Trophoblast cell (in vitro differentiated cells and primary cell): ENCODE data around the gene PARVB.
A peak's percentile ranks its signal among the peaks of the same experiment; 100 is the strongest.

Source experiments
- DNase-seq, 2 donors: peaks; one replicate each; pipeline ENCODE4 v3.0.0-alpha.2; 2016
- H2AFZ ChIP-seq: 2 replicates; pipeline ENCODE4 v1.6.1; 2013; ENCODE audit warnings: low read length, moderate library complexity, mild to moderate bottlenecking; ENCODE audit not compliant: insufficient read depth, poor library complexity
- H2AK5ac ChIP-seq: 2 replicates; pipeline ENCODE4 v1.6.1; 2013; ENCODE audit warnings: mild to moderate bottlenecking, low read length
- H2BK120ac ChIP-seq: 2 replicates; pipeline ENCODE4 v1.6.1; 2013; ENCODE audit warnings: low read length, mild to moderate bottlenecking, moderate library complexity; ENCODE audit not compliant: insufficient read depth, poor library complexity
- H2BK12ac ChIP-seq: 2 replicates; pipeline ENCODE4 v1.6.1; 2013; ENCODE audit warnings: mild to moderate bottlenecking, low read length, moderate library complexity
- H2BK5ac ChIP-seq: 2 replicates; pipeline ENCODE4 v1.6.1; 2013; ENCODE audit warnings: low read length, low read depth, moderate library complexity, mild to moderate bottlenecking; ENCODE audit not compliant: poor library complexity
- H3K14ac ChIP-seq: 2 replicates; pipeline ENCODE4 v1.6.1; 2013; ENCODE audit warnings: mild to moderate bottlenecking, low read length
- H3K18ac ChIP-seq: 2 replicates; pipeline ENCODE4 v1.6.1; 2013; ENCODE audit warnings: mild to moderate bottlenecking, low read length
- H3K23ac ChIP-seq: 2 replicates; pipeline ENCODE4 v1.6.1; 2013; ENCODE audit warnings: low read length
- H3K27ac ChIP-seq: 2 replicates; pipeline ENCODE4 v1.5.1; 2013; ENCODE audit warnings: low read depth, mild to moderate bottlenecking, inconsistent platforms, low read length, moderate library complexity
- H3K27me3 ChIP-seq: 2 replicates; pipeline ENCODE4 v1.6.1; 2013; ENCODE audit warnings: inconsistent platforms, mild to moderate bottlenecking, low read length, moderate library complexity; ENCODE audit not compliant: insufficient read depth
- H3K36me3 ChIP-seq, 2 experiments: 1 replicate in 1 of 2; 2 replicates in 1 of 2; pipeline ENCODE4 v1.6.1; 2013; ENCODE audit warnings: low read length in 2 of 2, mild to moderate bottlenecking in 2 of 2, moderate library complexity in 1 of 2; ENCODE audit not compliant: insufficient read depth in 2 of 2, control insufficient read depth in 1 of 2
- H3K4ac ChIP-seq: 2 replicates; pipeline ENCODE4 v1.6.1; 2013; ENCODE audit warnings: low read depth, mild to moderate bottlenecking, low read length, moderate library complexity
- H3K4me1 ChIP-seq, 2 experiments: 1 replicate in 1 of 2; 2 replicates in 1 of 2; pipeline ENCODE4 v1.6.1; 2013; ENCODE audit warnings: low read length in 2 of 2, mild to moderate bottlenecking in 2 of 2, moderate library complexity in 1 of 2; ENCODE audit not compliant: insufficient read depth in 2 of 2, control insufficient read depth in 1 of 2
- H3K4me2 ChIP-seq: 2 replicates; pipeline ENCODE4 v1.6.1; 2013; ENCODE audit warnings: inconsistent platforms, mild to moderate bottlenecking, low read length, moderate library complexity
- H3K4me3 ChIP-seq: 2 replicates; pipeline ENCODE4 v1.5.1; 2013; ENCODE audit warnings: mild to moderate bottlenecking, low read depth, low read length, inconsistent platforms
- H3K79me1 ChIP-seq: one replicate; pipeline ENCODE4 v1.6.1; 2013; ENCODE audit warnings: low read length
- H3K79me2 ChIP-seq: 2 replicates; pipeline ENCODE4 v1.6.1; 2013; ENCODE audit warnings: low read length, mild to moderate bottlenecking; ENCODE audit not compliant: control insufficient read depth, insufficient read depth, poor library complexity
- H3K9ac ChIP-seq: 2 replicates; pipeline ENCODE4 v1.6.1; 2013; ENCODE audit warnings: mild to moderate bottlenecking, low read length
- H3K9me3 ChIP-seq: 2 replicates; pipeline ENCODE4 v1.6.1; 2013; ENCODE audit warnings: low read depth, mild to moderate bottlenecking, control low read depth, inconsistent platforms, low read length; ENCODE audit not compliant: insufficient read depth
- H4K12ac ChIP-seq: 2 replicates; pipeline ENCODE4 v1.6.1; 2013; ENCODE audit warnings: low read depth, mild to moderate bottlenecking, low read length, moderate library complexity
- H4K8ac ChIP-seq: 2 replicates; pipeline ENCODE4 v1.6.1; 2013; ENCODE audit warnings: low read depth, mild to moderate bottlenecking, low read length, moderate library complexity
- H4K91ac ChIP-seq: one replicate; pipeline ENCODE4 v1.6.1; 2013; ENCODE audit warnings: low read depth, mild to moderate bottlenecking, low read length, moderate library complexity
- WGBS: extraction: QIAGEN DNeasy Blood & Tissue Kit; methylation state at CpG from one replicate; pipeline ENCODE4 v1.1.7; 2013; ENCODE audit warnings: missing lambda C conversion rate; ENCODE audit not compliant: insufficient read length, insufficient coverage; ENCODE audit errors: extremely low coverage; 5-methylcytosine and 5-hydroxymethylcytosine counted together

PARVB gene

DNA sequence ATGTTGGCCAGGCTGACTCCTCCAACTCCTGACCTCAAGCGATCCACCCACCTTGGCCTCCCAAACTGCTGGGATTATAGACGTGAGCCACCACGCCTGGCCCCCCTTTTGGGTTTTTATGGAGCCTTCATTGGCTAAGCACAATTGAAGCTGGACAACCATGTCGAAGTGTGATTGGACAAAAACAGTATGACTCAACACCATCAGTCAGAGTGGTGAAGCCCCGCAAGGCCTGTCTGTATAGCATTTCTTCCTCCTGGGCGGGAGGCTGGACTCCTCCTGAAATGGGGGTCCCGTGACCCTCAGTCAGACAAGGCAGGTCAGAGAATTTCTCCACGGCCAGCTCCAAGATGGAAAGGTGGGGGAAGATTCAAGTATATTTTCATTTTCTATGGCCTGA, 3.1 kb upstream of the PARVB start:
- Histone ChIP-seq H3K18ac (no peak overlapping the region), H3K9ac (no peak overlapping the region), H3K79me1 (no peaks in the 10 kb centered on the region), H3K4ac (no peak overlapping the region), H3K36me3 (no peaks in the 10 kb centered on the region), H2AK5ac (no peak overlapping the region), H2AFZ (no peak overlapping the region), H3K23ac (no peak overlapping the region), H3K79me2 (no peaks in the 10 kb centered on the region), H3K9me3 (peaks cover 2% of the 10 kb centered on the region), H4K8ac (no peak overlapping the region), H3K27ac (no peak overlapping the region), H3K14ac (no peak overlapping the region), H2BK120ac (no peak overlapping the region), H2BK12ac (no peak overlapping the region), H3K4me3 (no peak overlapping the region), H4K91ac (no peak overlapping the region), H2BK5ac (no peak overlapping the region), H3K4me2 (no peak overlapping the region), H4K12ac (no peak overlapping the region), H3K27me3 (peaks cover 3% of the 10 kb centered on the region), H3K4me1 (peaks cover 4 to 5% of the 10 kb centered on the region in 2 experiments)
- WGBS, result no CpG with 5 or more reads among the region's 8 CpGs
- no peak for DNase-seq

DNA sequence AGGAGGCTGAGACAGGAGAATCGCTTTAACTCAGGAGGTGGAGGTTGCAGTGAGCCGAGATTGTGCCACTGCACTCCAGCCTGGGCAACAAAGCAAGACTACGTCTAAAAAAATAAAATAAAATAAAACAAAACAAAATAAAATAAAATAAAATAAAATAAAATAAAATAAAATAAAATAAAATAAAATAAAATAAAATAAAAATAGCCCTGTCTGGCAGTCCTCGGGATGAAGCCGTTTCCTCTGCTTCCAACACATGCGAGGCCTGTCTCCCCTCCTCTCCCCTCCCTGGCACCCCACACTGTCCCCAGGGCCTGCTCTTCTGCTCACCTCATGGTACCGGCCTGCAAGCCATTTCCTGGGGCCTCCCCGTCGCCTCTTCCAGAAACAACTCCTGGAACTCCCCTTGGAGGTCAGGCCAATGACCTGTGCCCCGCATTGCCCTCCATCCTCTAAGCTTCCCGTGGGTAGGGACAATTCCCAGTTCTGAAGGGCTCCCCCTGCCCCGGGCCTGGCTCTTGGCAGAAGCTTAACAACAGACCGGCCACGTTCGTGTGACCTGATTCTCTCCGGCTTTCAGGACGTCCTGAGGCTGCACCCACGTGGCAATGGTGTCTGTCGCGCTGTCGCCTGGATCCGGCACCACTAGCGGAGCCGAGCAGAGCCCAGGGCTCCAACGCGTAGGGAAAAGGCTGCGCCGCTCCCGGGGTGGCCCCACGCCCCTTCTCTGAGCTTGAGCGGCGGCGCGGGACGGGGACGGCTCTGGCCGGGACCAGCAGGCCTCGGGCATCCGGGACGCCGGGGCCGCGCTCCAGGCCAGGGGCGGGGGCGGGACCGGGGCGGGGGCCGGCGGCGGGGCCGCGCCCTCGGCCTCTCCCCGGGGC, 456 bp upstream of the PARVB start:
- peak overlapping the region; percentile 66 for H2AFZ ChIP-seq
- no peaks in the 10 kb centered on the region for H3K79me2 ChIP-seq
- H3K27ac ChIP-seq, result no peak overlapping the region
- peak overlapping the region; percentile 22 for H4K12ac ChIP-seq
- H3K18ac ChIP-seq, result no peak overlapping the region
- H3K14ac ChIP-seq, result no peak overlapping the region
- no peak overlapping the region for H3K4ac ChIP-seq
- H3K4me3 ChIP-seq, result peak overlapping the region; percentile 59
- peak in 1 of 2 donors; percentile 19 for DNase-seq
- peaks cover 4 to 5% of the 10 kb centered on the region in 2 experiments for H3K4me1 ChIP-seq
- peaks cover 3% of the 10 kb centered on the region for H3K27me3 ChIP-seq
- H3K36me3 ChIP-seq, result no peaks in the 10 kb centered on the region
- peak overlapping the region; percentile 42 for H4K8ac ChIP-seq
- H2BK12ac ChIP-seq, result no peak overlapping the region
- no peak overlapping the region for H2BK5ac ChIP-seq
- H4K91ac ChIP-seq, result no peak overlapping the region
- peak overlapping the region; percentile 84 for H3K4me2 ChIP-seq
- H2BK120ac ChIP-seq, result no peak overlapping the region
- peak overlapping the region; percentile 4 for H3K9ac ChIP-seq
- no CpG with 5 or more reads among the region's 54 CpGs for WGBS
- no peak overlapping the region for H2AK5ac ChIP-seq
- no peaks in the 10 kb centered on the region for H3K79me1 ChIP-seq
- peaks cover 2% of the 10 kb centered on the region for H3K9me3 ChIP-seq
- H3K23ac ChIP-seq, result no peak overlapping the region

DNA sequence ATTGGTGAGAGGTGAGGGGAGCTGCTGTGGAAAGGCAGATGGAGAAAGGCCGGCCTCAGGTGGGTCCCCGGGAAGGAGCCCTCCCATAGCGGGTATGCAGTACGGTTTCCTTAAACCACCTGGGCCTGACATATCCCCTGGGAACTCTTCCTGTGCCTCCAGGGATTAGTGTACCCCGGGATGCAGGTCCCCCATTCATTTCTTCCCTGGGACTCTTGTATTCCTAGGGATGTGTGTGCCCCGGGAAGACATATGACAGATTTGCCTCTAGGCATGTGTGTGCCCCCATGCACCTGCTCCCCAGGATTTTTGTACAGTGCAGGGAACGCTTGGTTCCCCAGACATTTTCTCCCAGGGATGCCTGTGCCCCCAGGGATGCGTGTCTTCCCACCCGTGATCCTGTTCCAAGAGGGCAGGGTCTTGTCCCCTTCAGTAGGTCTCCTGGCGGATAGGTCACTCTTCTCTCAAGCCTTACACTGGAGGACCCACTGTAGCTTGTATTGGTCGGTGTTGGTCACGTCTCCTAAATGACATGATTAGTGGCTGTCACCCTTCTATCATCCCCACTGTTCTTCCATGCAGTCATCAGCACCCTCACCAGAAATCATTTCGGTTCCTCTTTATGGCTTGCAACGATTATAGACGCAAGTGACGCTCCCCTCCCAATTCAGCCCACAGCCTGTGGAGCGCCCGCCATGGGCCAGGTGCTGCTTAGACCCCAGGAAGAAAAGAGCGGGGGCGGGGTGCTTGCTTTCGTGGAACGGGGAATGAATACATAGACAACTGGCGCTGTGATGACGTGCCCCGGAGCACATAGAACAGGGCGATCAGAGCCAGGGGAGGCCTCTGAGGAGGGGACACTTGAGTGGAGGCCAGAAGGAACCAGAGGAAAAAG, 1.3 kb downstream of the PARVB start:
- no peak overlapping the region for H3K23ac ChIP-seq
- H4K91ac ChIP-seq, result no peak overlapping the region
- H2BK12ac ChIP-seq, result no peak overlapping the region
- H3K4me2 ChIP-seq, result no peak overlapping the region
- no peak overlapping the region for H3K9ac ChIP-seq
- H3K9me3 ChIP-seq, result peaks cover 2% of the 10 kb centered on the region
- no peaks in the 10 kb centered on the region for H3K79me2 ChIP-seq
- no peak overlapping the region for H2AFZ ChIP-seq
- no peak overlapping the region for H2BK120ac ChIP-seq
- H3K36me3 ChIP-seq, result no peaks in the 10 kb centered on the region
- DNase-seq, result peak in 1 of 2 donors; percentile 17
- H3K4ac ChIP-seq, result no peak overlapping the region
- no peak overlapping the region for H3K18ac ChIP-seq
- no peak overlapping the region for H2AK5ac ChIP-seq
- no peak overlapping the region for H2BK5ac ChIP-seq
- H4K8ac ChIP-seq, result no peak overlapping the region
- H3K4me3 ChIP-seq, result no peak overlapping the region
- no peak overlapping the region for H4K12ac ChIP-seq
- H3K27ac ChIP-seq, result no peak overlapping the region
- H3K79me1 ChIP-seq, result no peaks in the 10 kb centered on the region
- H3K27me3 ChIP-seq, result peaks cover 3% of the 10 kb centered on the region
- WGBS, result no CpG with 5 or more reads among the region's 26 CpGs
- no peak overlapping the region for H3K14ac ChIP-seq
- H3K4me1 ChIP-seq, result peaks cover 4 to 5% of the 10 kb centered on the region in 2 experiments

DNA sequence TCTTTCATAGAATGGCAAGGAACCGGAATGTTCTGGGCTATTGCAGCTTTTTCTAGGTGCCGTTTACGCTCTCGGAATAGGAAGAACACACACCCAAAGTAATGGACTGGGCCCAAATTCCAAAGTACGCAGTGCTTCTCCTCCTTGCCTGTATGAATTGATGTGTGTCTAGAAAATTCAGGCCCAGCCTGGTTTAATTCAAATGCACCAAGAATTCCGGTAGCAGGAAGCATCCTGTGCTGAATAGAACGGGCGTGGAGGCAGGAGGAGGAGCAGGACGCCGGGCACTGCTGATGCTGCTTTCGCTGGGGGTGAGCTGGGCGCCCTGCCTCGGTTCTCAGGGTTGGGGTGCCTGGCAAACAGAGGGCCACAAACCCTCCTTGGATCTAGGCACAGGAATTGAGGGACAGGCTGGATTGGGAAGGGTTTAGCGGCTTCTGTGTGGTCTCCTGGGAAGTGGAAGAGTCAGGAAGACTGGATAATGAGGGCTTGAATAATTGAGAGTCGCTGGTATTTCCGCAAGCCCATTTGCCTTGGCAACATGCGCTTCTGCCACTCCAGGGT, 2.0 kb downstream of the PARVB start:
- no peak overlapping the region for H3K4ac ChIP-seq
- no peaks in the 10 kb centered on the region for H3K79me1 ChIP-seq
- H3K79me2 ChIP-seq, result no peaks in the 10 kb centered on the region
- no peaks in the 10 kb centered on the region for H3K36me3 ChIP-seq
- peaks cover 3% of the 10 kb centered on the region for H3K27me3 ChIP-seq
- H3K4me1 ChIP-seq, result peaks cover 4 to 5% of the 10 kb centered on the region in 2 experiments
- no CpG with 5 or more reads among the region's 17 CpGs for WGBS
- no peak overlapping the region for H3K9ac ChIP-seq
- no peak overlapping the region for H2BK12ac ChIP-seq
- H4K12ac ChIP-seq, result no peak overlapping the region
- DNase-seq, result no peak
- no peak overlapping the region for H4K91ac ChIP-seq
- H3K4me2 ChIP-seq, result no peak overlapping the region
- H3K27ac ChIP-seq, result no peak overlapping the region
- H2AFZ ChIP-seq, result no peak overlapping the region
- no peak overlapping the region for H3K14ac ChIP-seq
- no peak overlapping the region for H3K23ac ChIP-seq
- H2AK5ac ChIP-seq, result no peak overlapping the region
- no peak overlapping the region for H2BK120ac ChIP-seq
- no peak overlapping the region for H3K4me3 ChIP-seq
- H4K8ac ChIP-seq, result no peak overlapping the region
- no peak overlapping the region for H3K18ac ChIP-seq
- H3K9me3 ChIP-seq, result peaks cover 2% of the 10 kb centered on the region
- H2BK5ac ChIP-seq, result no peak overlapping the region
